NCI-H446 (cell line): ENCODE results near the gene CBFB.

Source experiments
- DNase-seq, 2 experiments: peaks; one replicate each; lab custom pipeline; 2025; lab: John Stamatoyannopoulos, UW

CBFB gene

DNA sequence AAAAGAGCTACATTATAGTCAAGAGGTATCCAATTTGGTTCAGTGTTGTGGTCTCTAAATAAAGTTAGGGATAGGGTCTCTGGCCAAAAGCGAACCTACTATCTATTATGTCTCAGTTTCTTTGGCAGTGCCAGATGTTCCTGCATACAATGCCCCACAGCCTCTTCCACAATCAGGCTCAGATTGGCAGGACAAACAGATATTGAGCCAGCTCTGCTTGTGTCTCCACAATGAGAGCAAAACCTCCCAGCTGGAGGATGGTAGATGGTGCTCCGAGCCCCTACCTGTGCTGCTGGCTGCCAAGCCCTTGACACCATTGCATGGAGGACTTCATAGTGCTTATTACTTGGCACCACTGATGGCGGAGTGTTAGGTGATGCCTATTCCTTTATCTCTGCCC is 100.5 kb downstream of the CBFB start:
- DNase-seq, result no peak

DNA sequence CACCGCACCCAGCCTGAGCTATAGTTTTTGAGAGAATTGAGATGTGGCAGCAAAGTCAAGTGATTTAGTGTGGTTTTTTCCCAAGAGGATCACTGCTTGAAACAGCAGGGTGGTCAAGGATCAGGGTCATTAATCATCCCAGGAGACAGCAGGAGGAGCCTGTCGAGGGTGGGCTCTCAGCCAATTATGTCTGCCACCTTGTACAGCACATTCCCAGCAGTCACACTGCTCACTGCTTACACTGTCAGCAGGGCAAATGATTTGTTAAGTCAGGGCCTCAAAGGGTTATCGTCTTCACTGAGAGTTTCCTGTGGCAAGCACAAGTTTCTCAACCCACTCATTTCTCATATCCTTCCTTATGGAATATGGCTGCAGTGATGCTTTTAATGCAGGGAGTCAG is 108.7 kb downstream of the CBFB start:
- no peak for DNase-seq

DNA sequence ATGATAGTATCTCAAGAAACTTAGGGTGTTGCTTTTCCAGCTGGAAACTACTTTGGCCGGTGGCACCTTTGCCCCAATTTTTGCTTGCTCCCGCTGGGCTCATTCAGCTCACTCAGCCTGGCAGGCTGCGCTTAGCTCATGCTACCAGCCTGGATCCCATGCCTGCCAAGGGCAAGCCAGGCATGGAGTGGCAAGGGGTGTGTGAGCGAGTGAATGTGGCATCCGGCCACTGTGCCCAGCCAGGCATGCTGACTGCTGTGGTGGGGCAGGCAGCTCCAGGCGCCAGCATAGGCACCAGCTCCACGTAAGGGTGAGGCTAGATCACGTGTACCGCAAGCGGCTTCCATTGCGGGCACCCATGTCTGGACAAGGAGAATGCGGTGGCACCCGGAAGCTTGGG is 112.4 kb downstream of the CBFB start:
- no peak for DNase-seq

DNA sequence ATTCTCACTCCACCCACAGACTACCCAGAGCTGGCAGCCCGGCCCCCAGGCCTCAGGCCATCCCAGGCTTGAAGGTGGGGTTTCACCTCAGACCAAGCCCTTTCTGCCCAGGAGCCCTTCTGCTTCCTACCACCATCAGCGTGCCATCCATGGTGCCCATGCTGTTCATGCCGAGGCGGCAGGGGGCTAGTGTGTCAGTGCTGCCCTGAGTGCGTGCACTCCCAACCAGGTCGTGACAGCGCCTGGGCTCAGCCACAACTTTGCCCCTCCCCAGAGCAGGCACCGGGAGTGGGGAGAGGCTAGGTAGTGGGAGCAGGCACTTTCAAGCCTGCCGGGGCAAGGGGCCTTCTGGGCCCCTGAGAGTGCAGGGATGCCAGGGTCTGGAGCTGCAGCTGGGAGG is 113.4 kb downstream of the CBFB start:
- DNase-seq, result no peak

DNA sequence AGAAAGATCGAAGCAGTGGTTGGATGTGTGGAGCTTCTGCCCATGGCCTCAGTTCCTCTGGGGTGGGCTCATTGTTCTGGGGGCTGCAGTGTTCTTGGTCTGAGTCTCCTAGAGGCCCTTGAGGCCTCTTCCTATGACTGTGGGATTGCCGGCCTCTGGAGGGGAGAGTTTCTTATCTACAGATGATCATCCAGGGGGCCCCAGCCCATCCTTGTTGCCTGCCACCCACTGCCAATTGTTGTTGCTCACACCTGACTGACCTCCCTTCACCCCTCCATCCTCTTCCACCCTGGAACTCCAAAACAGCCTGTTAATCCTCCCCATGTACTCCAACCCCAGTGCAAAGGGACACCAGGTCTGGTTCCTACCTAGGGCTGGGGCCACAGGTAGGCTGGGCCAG is 116.0 kb downstream of the CBFB start:
- no peak for DNase-seq

DNA sequence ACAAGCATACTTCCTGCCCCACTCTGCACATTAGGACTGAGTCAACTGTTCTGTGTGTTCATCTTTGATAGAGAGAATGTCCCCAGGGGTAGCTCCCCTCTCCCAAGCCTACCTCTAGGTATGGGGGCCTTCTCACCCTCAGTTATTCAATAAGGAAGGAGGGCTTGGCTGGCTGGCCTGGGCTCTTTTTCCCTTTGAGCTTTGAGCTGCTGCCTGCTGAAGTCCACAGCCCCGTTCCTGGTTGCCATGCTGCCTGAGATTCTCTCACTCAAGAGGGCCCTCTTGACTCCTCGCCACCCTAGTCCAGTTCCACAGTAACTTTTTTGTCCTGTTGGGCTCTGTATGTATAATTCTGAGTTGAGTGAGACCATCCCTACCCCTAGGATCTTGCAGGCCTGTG is 116.8 kb downstream of the CBFB start:
- DNase-seq, result no peak

DNA sequence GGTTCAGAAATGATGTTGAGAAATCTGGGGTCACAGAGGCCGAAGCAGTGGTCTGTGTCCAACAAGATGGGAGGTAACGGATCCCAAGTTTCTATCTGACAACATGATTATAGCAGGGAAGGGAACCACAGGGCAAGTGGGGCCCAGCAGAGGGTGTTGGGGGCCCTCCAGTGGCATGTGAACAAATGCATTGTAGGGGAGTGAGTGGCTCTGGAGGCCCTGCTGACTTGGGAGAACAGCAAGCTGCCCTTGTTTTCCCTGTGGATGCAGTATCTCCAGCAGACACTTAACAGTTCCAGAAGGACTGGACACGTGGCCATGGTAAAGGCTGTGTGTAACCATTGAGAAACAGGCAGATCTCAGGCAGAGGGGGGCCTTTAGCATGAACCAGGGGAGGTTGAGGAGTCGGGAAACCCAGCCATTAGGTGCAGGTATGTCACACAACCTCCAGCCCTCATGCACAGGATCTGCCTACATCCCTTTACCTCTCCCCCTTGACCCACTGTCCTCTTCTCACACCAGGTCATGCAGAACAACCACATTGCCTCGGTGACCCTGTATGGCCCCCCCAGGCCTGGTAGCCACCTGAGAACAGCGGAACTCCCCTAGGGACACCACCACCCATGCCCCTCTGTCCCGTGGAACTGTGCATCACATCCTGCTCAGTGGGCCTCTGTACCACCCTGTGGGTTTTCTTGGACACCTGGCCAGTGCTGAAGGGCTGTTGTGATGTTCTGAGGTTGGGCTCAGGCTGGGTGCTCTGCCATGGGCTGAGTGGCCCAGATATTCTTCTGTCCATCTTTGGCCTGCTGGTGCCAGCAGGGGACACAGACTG is 117.8 kb downstream of the CBFB start:
- DNase-seq, result no peak

DNA sequence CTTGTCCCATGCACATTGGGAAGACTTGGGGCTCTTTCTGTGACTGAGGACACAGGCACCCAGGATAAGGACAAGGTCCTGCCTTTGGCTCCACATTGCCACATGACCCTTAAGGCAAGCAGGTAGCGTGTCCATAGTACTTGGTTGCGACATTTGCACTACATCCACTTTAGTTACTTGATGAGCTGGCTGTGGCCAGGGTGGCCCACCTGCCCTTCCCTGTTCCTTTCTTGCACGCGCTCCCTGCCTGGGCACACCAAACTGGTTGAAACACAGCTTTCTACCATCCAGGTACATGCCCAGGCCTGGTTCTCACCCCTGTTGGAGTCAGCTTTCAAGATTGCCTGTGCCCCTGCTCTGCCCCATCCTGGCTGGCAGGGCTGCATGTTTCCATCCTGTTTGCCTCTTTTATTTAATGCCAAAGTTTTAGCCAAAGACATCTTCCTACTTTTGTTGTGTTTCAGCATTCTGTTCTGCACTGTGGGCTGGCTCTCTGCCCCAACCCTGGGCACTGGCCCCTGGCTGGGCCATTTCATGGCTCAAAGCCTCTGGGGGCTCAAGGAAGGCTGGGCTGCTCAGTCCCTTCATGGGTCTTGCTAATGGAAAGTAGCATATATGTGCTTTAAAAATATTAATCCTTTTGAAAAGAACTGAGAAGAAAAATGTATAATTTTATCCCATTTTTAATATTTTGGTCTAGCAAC is 118.6 kb downstream of the CBFB start:
- DNase-seq, result no peak

DNA sequence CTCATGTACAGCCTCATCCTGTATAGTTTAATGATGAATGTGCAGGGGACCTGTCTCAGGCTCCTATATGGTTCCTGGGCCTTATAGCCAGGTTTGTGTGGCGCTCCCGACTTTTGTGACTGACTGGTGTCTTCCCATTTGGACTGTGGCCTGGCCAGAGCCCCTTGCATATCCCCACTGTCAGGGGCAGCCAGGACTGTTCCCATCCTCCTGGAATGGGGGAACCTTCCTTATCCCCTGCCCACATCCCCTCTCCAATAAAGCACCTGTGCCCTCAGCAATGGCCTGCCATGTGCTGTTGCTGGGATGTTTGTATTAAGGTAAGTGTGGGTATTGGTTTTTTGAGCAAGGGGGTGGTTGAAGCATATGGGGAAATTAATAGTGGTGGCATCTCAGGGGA is 119.3 kb downstream of the CBFB start:
- no peak for DNase-seq

DNA sequence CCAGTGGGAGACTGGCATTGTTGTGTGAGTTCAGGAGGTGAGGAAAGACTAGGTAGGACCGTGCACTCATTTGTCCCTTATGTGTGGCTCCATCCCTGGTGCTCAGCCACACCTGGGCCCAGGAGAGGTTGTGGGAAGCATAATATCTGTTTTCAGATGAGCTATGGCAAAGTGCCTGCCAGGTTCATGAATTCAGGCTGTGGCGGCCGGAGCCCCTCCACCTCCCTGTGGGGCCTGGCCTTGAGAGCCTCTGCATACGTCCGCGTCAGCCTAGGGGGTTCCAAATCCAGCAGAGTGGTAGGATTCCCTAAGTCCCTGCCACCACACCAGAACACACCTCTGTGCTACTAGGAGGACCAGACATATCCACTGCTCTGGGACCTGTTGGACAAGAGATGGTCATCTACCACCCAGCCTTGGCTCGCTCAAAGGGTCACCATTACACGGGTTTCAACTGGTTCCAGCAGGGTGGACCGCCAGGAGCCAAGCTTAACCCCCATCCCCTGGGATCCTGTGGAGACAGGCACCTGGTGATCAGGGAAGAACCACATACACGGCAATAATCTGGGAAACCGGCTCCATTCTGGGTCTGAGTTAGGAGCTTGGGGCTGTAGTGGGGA is 119.8 kb downstream of the CBFB start:
- DNase-seq, result no peak

DNA sequence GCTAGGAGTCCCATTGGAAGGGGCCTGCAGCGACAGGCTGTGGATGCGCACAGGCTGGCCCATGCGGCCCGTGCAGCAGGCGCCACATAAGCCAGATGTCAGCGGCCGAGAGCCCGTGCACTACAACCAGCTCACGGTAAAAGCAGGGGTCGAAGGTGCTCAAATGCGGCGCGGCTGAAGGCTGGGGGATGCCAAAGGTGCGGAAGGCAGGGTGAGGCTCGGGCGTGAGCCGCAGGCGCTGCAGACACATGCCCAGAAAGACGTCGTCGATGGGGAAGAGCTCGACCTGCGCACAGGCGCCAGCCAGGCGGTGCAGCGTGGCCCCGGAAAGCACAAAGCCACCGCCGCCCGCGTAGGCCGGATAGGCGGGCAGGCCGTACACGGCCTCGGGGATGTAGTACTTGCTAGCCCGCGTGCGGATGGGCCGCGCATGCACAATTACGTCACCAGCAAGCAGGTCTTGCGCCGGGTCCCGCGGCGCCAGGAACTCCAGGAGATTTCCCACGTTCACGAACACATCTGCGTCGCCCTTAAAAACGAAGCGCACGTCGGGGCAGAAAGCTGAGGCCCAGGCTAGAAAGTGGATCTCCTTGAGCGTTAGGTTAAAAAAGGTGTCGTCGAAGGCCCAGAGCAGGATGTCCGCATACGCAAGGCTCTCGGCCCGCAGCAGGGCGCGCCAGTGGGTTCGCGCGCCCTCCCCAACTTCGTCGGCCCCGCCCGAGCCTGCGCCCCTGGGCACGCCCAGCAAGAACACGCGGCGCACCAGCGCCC is 120.5 kb downstream of the CBFB start:
- no peak for DNase-seq

DNA sequence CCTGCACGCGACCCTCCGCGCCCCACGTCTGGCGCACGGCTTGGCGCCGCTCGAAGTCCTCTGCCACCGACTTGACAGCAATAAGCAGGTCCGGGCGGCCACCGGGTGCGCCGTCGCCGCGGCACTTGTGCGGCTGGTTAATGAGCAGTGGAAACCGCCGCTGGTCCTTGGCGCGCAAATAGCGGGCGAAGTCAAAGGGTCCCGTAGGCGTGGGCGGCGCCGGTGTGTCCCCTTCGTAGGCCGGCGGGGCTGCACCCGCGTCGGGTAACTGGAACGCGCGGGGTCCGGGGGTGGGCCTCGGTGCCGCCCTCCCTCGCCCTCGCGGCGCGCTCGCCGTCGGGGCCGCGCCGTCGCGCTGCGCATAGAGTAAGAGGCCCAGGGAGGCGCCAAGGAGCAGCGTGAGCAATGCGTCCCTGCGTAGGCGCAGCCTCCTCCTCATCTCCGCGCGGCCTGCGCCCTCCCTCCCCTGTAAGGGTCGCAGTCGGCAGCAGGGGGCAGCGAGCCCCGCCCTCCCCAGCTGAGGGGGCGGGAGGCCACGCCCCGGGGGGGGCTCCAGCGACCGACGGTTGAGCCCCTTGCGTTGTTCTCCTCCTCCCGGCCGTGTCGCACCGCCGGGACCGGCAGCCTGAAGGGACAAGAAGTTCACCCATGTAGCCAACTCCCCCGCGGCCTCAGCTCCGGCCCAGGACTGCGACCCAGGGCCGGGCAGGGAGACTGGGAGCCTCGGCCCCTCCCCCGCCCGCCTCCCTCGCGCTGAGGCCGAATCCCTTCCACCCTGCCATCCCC is 121.3 kb downstream of the CBFB start:
- no peak for DNase-seq
